NK-92 (cell line): ENCODE results near the gene HIRA.

ENCODE experiments used
- DNase-seq: peaks from one replicate; lab custom pipeline; 2025; ENCODE audit not compliant: unreplicated experiment; lab: John Stamatoyannopoulos, UW

The HIRA gene

DNA sequence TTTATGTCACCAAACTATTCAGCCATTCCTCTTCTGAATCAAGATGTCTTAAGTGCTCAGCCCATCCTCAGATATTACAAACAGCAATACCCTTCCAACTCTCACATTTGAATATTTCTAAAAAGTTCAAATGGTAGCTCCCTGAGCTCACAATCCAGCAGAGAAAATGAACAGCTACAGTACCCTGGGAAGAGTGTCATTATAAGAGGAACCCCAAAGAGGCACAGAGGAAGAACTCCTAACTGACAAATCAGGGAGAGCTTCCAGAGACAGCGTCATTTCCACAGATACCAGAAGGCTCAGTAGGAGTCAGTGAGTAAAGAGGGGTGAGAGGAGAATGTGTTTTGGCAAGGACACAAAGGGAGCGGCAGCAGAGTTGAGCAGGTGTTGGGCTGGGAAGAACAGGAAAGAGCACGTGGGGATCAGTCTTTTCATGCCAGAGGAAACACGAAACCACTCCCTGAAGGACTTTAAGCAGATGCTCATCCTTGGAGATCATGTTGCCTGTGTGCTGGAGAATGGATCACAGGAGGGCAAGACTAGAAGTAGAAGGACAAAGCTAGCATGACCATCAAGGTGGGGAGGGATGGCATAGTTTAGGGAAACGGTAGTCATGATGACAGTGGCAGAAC, 144.3 kb downstream of the HIRA start:
- no peak for DNase-seq

DNA sequence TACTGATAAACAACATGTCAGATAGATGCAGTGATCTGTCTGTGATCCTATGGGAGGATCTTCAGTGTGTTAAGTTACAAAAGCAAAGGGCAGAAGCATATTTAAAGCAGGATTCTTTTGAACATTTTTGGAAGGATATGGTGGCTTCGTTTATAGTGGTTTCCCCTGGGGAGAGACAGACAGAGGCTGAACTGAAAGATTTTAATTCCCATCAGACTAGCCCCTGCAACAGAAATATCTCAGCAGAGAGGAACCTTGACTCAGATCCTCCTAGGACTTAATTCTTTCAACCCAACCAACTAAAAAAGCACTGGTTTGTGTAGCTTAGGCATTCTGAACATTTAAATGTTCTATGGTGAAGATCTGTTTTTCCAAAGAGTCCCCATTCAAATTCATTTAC, 145.7 kb downstream of the HIRA start:
- no peak for DNase-seq
